Effector CD4-positive, alpha-beta T cell (primary cell): ENCODE results near the gene ANKRD31.
"Not testable (repeated sequence)": the region's sequence is repeated elsewhere in the genome, so short reads cannot be mapped to it uniquely, and the experiment has no call there.

ENCODE experiments used
- DNase-seq: peaks from one replicate; pipeline ENCODE4 v3.0.0-alpha.2; 2020

The ANKRD31 gene

GRCh38 chr5:75220787-75221186 is 15.9 kb downstream of the ANKRD31 start:
- not testable (repeated sequence) for DNase-seq

DNA sequence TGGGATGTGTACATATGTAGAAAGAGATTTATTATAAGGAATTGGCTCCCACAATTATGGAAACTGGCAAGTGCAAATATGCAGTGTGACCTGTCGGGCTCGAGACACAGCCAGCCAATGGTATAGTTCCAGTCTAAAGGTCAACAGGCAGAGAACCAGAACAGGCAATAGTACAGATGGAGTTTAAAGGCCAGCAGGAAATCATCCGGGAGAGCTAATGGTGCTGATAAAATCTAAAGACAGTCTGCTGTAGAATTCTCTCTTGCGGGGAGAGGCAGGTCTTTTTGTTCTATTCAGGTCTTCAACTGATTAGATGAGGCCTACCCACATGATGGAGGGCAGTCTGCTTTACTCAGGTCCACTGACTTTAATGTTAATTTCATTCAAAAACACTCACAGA is 21.8 kb downstream of the ANKRD31 start:
- DNase-seq, result no peak

GRCh38 chr5:75214409-75214808 is 22.3 kb downstream of the ANKRD31 start:
- DNase-seq, result no peak

GRCh38 chr5:75203604-75204003 is 33.1 kb downstream of the ANKRD31 start:
- no peak for DNase-seq

DNA sequence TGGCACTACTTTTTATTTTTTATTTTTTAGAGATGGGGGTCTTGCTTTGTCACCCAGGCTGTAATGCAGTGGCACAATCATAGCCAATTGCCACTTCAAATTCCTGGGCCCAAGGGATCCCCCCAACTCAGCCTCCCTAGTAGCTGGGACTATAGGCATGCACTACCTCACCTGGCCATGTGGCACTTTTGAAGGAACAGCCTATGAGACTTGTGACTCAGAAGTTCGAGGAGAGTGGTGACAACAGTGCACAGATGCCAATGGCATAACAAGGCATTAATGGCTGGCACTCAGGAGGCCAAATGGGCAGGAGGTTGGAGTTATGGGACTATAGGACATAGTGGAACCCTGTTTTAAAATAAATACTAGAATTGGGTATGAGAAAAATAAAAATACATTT is 33.7 kb downstream of the ANKRD31 start:
- DNase-seq, result no peak

- DNase-seq, result no peak
Measured at GRCh38 chr5:75200776-75201175, 35.9 kb downstream of the ANKRD31 start.

DNA sequence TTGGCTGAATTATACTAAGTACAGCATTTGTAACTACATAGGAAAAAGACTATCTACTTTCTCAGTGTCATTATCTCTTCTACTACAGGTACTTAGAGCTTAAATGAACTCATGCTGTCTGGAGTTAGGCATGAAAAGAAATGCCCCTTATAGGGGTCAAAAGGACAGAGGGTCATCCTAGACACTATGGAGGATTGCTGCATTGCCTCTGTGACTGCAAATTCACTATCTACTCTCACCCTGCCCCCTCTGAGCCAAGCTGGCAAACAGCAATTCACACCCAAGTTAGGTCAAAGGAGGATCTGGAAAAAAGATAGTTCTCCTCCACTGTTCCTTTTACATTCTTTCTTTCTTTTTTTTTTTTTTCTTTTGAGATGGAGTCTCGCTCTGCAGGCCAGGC is 36.7 kb downstream of the ANKRD31 start:
- DNase-seq, result no peak

GRCh38 chr5:75199071-75199470 is 37.6 kb downstream of the ANKRD31 start:
- no peak for DNase-seq

DNA sequence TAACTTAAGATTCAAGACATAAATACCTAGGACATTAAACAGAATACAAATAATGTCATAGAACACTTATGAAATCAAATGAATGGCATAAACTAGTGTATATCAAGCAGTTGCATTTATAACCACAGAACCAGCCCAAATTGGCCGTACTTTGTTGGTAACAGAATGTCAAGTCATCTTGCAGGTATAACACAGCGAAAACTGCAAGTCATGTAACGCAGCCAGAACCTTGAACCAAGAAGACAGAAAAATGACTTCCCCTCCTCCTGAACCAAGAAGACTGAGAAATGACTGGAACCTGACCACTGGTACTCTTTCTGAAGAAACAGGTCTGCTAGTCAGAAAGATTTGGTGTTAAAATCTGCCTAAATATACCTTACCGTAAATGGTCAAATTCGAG is 38.9 kb downstream of the ANKRD31 start:
- DNase-seq, result no peak

GRCh38 chr5:75192804-75193203 is 43.9 kb downstream of the ANKRD31 start:
- no peak for DNase-seq

GRCh38 chr5:75192264-75192663 is 44.4 kb downstream of the ANKRD31 start:
- DNase-seq, result no peak

DNA sequence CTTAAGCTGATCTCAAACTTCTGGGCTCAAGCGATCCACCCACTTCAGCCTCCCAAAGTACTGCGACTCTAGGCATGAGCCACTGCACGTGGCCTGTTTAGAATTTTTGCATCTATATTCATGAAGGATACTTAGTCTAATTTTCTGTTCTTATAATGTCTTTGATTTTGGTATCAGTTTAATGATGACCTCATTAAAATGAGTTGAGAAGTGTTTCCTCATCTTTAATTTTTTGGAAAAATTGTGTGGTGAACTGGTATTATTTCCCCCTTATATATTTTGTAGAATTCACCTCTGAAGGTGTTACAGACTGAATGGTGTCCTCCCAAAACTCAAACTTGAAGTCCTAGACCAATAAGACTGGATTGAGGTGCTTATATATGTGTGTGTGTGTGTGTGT is 46.5 kb downstream of the ANKRD31 start:
- DNase-seq, result no peak

- no peak for DNase-seq
Measured at GRCh38 chr5:75189353-75189752, 47.3 kb downstream of the ANKRD31 start.

DNA sequence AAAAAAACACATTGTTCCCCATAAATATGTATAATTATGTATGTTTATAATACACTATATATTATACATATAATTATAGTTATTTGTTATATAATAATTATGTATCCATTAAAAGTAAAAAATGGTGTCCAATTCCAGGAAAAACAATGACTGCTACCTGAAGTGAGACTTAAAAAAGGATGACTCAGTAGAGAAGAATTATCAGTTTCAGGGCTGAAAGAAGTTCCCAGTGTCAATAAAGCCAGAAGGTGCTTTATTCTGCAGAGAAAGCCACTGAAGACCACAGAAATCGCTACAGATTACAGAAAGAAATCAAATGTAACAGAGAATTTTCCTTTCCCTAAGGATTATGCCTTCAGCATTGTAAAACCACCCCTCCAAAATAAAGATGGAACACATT is 50.9 kb downstream of the ANKRD31 start:
- no peak for DNase-seq

DNA sequence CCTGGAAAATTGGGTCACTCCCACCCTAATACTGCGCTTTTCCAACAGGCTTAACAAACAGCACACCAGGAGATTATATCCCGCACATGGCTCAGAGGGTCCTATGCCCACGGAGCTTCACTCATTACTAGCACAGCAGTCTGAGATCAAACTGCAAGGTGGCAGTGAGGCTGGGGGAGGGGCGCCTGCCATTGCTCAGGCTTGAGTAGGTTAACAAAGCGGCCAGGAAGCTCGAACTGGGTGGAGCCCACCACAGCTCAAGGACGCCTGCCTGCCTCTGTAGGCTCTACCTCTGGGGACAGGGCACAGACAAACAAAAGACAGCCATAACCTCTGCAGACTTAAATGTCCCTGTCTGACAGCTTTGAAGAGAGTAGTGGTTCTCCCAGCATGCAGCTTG is 60.7 kb downstream of the ANKRD31 start:
- DNase-seq, result not testable (repeated sequence)

GRCh38 chr5:75174872-75175271 is 61.8 kb downstream of the ANKRD31 start:
- not testable (repeated sequence) for DNase-seq

DNA sequence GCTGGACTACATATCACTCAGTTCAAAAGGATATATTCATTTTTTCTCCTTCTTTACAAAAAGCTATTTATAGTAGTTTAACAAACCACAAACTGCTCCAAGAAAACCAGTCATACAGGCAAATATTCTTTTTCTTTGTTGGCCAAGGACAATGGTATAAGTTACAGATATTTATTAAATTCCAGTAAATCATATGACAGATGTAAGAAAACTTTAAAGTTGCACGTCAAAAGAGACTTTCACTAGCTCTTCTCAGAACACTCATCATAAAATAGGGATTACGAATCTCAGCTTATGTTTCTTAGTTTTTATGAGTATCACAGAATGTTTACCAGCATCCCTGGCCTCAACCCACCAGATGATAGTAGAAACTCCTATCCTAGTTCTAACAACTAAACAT is 67.2 kb downstream of the ANKRD31 start:
- no peak for DNase-seq

GRCh38 chr5:75168026-75168735 is 68.5 kb downstream of the ANKRD31 start:
- no peak for DNase-seq

GRCh38 chr5:75167345-75167744 is 69.3 kb downstream of the ANKRD31 start:
- no peak for DNase-seq

- DNase-seq, result not testable (repeated sequence)
Measured at GRCh38 chr5:75161508-75161907, 75.2 kb downstream of the ANKRD31 start.

DNA sequence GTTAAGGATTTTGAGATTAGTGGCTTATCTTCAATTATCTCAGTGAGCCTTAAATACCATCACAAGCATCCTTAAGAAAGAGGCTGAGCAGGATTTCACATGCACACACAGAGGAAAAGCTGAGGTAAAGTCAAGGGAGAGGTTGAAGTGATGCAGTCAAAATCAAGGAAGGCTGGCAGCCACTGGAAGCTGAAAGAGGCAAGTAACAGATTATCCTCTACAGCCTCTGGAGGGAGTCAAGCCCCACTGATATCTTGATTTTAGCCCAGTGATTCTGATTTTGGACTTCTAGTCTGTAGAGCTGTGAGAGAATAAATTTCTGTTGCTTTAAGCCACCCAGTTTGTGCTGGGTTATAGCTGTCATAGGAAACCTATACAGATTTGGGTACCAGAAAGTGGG is 80.1 kb downstream of the ANKRD31 start:
- no peak for DNase-seq

DNA sequence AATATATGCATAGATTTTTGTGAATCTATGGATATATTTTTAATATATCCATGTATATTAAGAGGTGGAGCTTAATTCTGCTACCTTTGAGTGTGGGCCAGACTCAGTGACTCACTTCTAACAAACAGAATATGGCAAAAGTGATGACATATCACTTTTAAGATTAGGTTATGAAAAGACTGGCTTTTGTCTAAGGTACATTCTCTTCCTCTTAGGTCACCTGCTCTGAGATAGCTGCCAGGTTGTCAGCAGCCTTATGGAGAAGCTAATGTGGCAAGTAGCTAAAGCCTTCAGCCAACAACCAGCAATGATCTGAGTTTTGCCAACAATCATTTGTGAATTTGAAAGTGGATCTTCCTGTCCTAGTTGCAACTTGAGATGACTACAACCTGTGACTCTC is 83.8 kb downstream of the ANKRD31 start:
- DNase-seq, result no peak

- DNase-seq, result no peak
Measured at GRCh38 chr5:75148051-75148450, 88.6 kb downstream of the ANKRD31 start.

DNA sequence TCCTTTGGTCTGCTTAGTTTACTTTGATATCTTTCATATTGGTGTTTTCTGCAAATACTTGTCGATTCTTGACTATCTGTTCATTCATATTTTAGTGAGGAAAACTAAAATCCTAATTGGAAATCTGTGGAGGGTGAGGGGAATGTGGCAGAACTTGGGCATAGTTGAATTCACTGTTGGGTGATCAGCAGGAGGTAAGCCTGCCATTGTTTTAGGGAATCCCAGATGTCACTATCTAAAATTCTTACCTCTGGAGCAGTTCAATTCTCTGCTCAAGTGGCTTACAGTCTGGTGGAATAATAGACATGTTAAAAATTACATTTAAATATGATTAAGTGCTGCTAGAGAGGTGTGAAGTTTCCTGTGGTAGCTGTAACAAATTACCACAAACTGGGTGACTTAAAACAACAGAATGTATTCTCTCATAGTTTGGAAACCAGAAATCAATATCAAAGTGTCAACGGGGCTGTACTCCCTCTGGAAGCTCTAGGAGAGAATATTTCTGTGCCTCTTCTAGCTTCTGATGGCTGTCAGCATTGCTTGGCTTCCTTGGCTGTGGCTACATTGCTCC is 94.0 kb downstream of the ANKRD31 start:
- DNase-seq, result no peak

DNA sequence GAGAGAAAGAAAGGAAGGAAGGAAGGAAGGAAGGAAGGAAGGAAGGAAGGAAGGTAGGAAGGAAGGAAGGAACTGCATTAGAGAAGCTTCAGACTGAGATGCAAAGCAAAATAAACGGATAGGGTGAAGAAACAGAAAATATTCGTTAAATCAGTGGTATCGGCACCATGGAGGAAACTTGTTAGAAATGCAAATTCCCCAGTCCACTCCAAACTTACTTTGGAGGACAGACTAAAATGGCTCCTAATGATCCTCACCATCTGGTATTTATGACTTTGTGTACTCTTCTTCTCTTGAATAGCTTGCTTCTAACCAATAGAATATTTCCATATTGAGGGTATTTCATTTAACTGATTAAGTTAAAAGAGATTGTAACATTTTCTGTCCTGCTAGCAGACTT is 96.4 kb downstream of the ANKRD31 start:
- DNase-seq, result no peak
